Measurements from ENCODE around the gene MZB1. TPM values are rescaled to one million over a fixed set of nuclear protein-coding genes. Genes with fewer than 3 reads are reported as not detected.

The MZB1 gene
- total and polyA plus RNA-seq, 2 of the 13 experiments (the other 11 are each of a cell fraction or from before 2014, with no cell fraction given): 0.31 to 0.40 TPM

DNA sequence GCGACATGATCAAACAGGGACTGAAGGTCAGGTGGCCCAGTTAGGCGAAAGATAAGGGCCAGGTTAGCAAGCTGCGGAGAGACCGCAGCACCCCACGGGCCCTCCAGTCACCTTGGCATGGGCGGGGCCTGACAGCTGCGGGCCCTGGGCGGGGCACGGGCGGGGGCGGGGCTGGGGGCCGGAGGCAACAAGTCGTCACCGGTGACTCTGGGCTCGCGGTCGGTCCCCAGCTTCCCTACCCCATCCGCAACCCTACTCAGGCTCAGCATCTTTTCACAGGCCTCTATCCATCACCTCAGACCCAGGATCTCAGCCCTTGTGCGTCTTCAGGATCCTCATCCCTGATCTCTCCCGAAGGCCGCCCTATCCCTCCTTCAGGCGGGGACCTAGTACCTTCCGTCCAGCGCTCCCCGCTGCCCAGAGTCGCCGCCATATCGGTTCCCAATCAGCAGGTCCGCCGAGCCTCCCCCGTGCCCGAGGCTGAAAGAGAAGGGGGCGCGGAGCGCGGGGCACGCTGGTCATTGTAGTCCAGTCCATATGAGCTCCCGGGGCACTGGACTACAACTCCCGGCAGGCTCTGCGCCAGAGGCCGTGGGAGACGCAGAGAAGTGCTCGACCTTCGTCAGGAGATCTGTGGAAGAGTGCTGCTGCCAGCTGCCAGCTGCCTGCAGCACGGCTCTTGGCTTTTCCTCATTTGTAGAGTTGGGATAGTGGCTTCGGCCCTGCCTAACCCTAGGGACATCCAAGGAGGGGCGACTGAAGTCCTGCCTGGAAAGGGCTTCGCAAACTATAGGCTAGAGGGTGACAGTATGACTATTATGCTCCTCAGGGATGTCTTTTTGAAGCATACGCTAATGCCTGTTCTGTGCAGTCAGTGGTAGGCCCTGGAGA is 49.5 kb upstream of the MZB1 start, which contains the start of gene DNAJC18 (continued):
- TF ChIP-seq, protein P1, sequence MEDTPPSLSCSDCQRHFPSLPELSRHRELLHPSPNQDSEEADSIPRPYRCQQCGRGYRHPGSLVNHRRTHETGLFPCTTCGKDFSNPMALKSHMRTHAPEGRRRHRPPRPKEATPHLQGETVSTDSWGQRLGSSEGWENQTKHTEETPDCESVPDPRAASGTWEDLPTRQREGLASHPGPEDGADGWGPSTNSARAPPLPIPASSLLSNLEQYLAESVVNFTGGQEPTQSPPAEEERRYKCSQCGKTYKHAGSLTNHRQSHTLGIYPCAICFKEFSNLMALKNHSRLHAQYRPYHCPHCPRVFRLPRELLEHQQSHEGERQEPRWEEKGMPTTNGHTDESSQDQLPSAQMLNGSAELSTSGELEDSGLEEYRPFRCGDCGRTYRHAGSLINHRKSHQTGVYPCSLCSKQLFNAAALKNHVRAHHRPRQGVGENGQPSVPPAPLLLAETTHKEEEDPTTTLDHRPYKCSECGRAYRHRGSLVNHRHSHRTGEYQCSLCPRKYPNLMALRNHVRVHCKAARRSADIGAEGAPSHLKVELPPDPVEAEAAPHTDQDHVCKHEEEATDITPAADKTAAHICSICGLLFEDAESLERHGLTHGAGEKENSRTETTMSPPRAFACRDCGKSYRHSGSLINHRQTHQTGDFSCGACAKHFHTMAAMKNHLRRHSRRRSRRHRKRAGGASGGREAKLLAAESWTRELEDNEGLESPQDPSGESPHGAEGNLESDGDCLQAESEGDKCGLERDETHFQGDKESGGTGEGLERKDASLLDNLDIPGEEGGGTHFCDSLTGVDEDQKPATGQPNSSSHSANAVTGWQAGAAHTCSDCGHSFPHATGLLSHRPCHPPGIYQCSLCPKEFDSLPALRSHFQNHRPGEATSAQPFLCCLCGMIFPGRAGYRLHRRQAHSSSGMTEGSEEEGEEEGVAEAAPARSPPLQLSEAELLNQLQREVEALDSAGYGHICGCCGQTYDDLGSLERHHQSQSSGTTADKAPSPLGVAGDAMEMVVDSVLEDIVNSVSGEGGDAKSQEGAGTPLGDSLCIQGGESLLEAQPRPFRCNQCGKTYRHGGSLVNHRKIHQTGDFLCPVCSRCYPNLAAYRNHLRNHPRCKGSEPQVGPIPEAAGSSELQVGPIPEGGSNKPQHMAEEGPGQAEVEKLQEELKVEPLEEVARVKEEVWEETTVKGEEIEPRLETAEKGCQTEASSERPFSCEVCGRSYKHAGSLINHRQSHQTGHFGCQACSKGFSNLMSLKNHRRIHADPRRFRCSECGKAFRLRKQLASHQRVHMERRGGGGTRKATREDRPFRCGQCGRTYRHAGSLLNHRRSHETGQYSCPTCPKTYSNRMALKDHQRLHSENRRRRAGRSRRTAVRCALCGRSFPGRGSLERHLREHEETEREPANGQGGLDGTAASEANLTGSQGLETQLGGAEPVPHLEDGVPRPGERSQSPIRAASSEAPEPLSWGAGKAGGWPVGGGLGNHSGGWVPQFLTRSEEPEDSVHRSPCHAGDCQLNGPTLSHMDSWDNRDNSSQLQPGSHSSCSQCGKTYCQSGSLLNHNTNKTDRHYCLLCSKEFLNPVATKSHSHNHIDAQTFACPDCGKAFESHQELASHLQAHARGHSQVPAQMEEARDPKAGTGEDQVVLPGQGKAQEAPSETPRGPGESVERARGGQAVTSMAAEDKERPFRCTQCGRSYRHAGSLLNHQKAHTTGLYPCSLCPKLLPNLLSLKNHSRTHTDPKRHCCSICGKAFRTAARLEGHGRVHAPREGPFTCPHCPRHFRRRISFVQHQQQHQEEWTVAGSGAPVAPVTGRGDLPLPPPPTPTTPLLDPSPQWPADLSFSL (CRISPR knock-in tag; IDR thresholded peaks at IDR 0.05): no peak
- TF ChIP-seq GLI4 (CRISPR knock-in tag; IDR thresholded peaks at IDR 0.05; ENCODE audit: borderline replicate concordance) (peak; percentile 76; the same call in 1 of the 2 replicates), ZNF224 (CRISPR knock-in tag; IDR thresholded peaks at IDR 0.05) (no peak), ZNF547 (CRISPR knock-in tag; IDR thresholded peaks at IDR 0.05) (peak; percentile 34; the same call in 1 of the 2 replicates), EP300 (IDR thresholded peaks at IDR 0.05; ENCODE audit: low read depth in 2 of 2, low read length in 2 of 2) (no peak), EP300 (CRISPR knock-in tag; IDR thresholded peaks at IDR 0.05; ENCODE audit: borderline replicate concordance) (no peak), GPN1 (CRISPR knock-in tag; IDR thresholded peaks at IDR 0.05; ENCODE audit: borderline replicate concordance) (no peak), CAMTA2 (CRISPR knock-in tag; IDR thresholded peaks at IDR 0.05; ENCODE audit: borderline replicate concordance) (no peak), CREB1 (IDR thresholded peaks at IDR 0.05) (no peak), CREB1 (CRISPR knock-in tag; IDR thresholded peaks at IDR 0.05) (peak; percentile 51), ZBTB7B (CRISPR knock-in tag; IDR thresholded peaks at IDR 0.05) (peak; percentile 43; the same call in 1 of the 2 replicates), TGIF2 (CRISPR knock-in tag; IDR thresholded peaks at IDR 0.05) (no peak), ZNF333 (CRISPR knock-in tag; IDR thresholded peaks at IDR 0.05; ENCODE audit: borderline replicate concordance) (0 out of 2 replicates have a peak, but pooled peaks have one; percentile 72), PRMT3 (CRISPR knock-in tag; IDR thresholded peaks at IDR 0.05; ENCODE audit: borderline replicate concordance, low read depth) (no peak)
- TF ChIP-seq, protein P2, sequence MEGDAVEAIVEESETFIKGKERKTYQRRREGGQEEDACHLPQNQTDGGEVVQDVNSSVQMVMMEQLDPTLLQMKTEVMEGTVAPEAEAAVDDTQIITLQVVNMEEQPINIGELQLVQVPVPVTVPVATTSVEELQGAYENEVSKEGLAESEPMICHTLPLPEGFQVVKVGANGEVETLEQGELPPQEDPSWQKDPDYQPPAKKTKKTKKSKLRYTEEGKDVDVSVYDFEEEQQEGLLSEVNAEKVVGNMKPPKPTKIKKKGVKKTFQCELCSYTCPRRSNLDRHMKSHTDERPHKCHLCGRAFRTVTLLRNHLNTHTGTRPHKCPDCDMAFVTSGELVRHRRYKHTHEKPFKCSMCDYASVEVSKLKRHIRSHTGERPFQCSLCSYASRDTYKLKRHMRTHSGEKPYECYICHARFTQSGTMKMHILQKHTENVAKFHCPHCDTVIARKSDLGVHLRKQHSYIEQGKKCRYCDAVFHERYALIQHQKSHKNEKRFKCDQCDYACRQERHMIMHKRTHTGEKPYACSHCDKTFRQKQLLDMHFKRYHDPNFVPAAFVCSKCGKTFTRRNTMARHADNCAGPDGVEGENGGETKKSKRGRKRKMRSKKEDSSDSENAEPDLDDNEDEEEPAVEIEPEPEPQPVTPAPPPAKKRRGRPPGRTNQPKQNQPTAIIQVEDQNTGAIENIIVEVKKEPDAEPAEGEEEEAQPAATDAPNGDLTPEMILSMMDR (CRISPR knock-in tag; IDR thresholded peaks at IDR 0.05): 0 out of 2 replicates have a peak, but pooled peaks have one; percentile 30
- TF ChIP-seq, protein P3, sequence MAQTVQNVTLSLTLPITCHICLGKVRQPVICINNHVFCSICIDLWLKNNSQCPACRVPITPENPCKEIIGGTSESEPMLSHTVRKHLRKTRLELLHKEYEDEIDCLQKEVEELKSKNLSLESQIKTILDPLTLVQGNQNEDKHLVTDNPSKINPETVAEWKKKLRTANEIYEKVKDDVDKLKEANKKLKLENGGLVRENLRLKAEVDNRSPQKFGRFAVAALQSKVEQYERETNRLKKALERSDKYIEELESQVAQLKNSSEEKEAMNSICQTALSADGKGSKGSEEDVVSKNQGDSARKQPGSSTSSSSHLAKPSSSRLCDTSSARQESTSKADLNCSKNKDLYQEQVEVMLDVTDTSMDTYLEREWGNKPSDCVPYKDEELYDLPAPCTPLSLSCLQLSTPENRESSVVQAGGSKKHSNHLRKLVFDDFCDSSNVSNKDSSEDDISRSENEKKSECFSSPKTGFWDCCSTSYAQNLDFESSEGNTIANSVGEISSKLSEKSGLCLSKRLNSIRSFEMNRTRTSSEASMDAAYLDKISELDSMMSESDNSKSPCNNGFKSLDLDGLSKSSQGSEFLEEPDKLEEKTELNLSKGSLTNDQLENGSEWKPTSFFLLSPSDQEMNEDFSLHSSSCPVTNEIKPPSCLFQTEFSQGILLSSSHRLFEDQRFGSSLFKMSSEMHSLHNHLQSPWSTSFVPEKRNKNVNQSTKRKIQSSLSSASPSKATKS (CRISPR knock-in tag; IDR thresholded peaks at IDR 0.05): no peak
- TF ChIP-seq, protein P4, sequence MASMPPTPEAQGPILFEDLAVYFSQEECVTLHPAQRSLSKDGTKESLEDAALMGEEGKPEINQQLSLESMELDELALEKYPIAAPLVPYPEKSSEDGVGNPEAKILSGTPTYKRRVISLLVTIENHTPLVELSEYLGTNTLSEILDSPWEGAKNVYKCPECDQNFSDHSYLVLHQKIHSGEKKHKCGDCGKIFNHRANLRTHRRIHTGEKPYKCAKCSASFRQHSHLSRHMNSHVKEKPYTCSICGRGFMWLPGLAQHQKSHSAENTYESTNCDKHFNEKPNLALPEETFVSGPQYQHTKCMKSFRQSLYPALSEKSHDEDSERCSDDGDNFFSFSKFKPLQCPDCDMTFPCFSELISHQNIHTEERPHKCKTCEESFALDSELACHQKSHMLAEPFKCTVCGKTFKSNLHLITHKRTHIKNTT (CRISPR knock-in tag; IDR thresholded peaks at IDR 0.05): no peak
